HG03342 (cell line): ENCODE measurements around the gene NFKBIE.
A peak's percentile ranks its signal among the peaks of the same experiment; 100 is the strongest.
"Not testable (repeated sequence)": the region's sequence is repeated elsewhere in the genome, so short reads cannot be mapped to it uniquely, and the experiment has no call there.

Experiments used
- ATAC-seq: cut with Tn5 transposase; IDR thresholded peaks from one replicate; pipeline ENCODE4 v1.9.1; 2021; ENCODE audit warnings: mild to moderate bottlenecking, moderate library complexity; ENCODE audit not compliant: unreplicated experiment

Gene NFKBIE

GRCh38 chr6:44265007-44265721 is at the start of gene NFKBIE:
TSS of gene NFKBIE (minus strand) at chr6:44265551. CDS start at chr6:44265346, 205 bp downstream.
- peak; percentile 37 for ATAC-seq

- ATAC-seq = not testable (repeated sequence)
Observed at GRCh38 chr6:44314657-44315056, 49.3 kb upstream of the NFKBIE start.

GRCh38 chr6:44312901-44313788 is 47.8 kb upstream of the NFKBIE start, which contains the start of gene AARS2:
TSS of gene AARS2 (minus strand) at chr6:44313347. CDS start at chr6:44313323, 24 bp downstream.
- ATAC-seq = peak; percentile 92

GRCh38 chr6:44311767-44312166 is 46.4 kb upstream of the NFKBIE start:
- ATAC-seq = no peak

- ATAC-seq = no peak
Observed at GRCh38 chr6:44311304-44311703, 46.0 kb upstream of the NFKBIE start.

GRCh38 chr6:44310241-44310640 is 44.9 kb upstream of the NFKBIE start:
- ATAC-seq = no peak

GRCh38 chr6:44309631-44310030 is 44.3 kb upstream of the NFKBIE start:
- ATAC-seq = no peak

GRCh38 chr6:44309092-44309491 is 43.7 kb upstream of the NFKBIE start:
- ATAC-seq = no peak

- no peak for ATAC-seq
Observed at GRCh38 chr6:44307217-44307616, 41.9 kb upstream of the NFKBIE start.

- ATAC-seq = no peak
Observed at GRCh38 chr6:44306710-44307109, 41.4 kb upstream of the NFKBIE start.

- no peak for ATAC-seq
Observed at GRCh38 chr6:44305200-44305725, 39.9 kb upstream of the NFKBIE start.

- ATAC-seq = no peak
Observed at GRCh38 chr6:44304282-44305199, 39.2 kb upstream of the NFKBIE start.

GRCh38 chr6:44303842-44304241 is 38.5 kb upstream of the NFKBIE start:
- ATAC-seq = no peak

- no peak for ATAC-seq
Observed at GRCh38 chr6:44302856-44303255, 37.5 kb upstream of the NFKBIE start.

- ATAC-seq = no peak
Observed at GRCh38 chr6:44301782-44302564, 36.6 kb upstream of the NFKBIE start.

GRCh38 chr6:44301106-44301505 is 35.8 kb upstream of the NFKBIE start:
- no peak for ATAC-seq

- no peak for ATAC-seq
Observed at GRCh38 chr6:44300292-44300823, 35.0 kb upstream of the NFKBIE start.

- ATAC-seq = no peak
Observed at GRCh38 chr6:44298864-44299263, 33.5 kb upstream of the NFKBIE start.

GRCh38 chr6:44298055-44298803 is 32.9 kb upstream of the NFKBIE start:
- no peak for ATAC-seq
